Large intestine (tissue), 12 donors: ENCODE measurements around the gene C1QTNF4. TPM values are rescaled to one million over a fixed set of nuclear protein-coding genes. Genes with fewer than 3 reads are reported as not detected.
"Not testable (repeated sequence)": the region's sequence is repeated elsewhere in the genome, so short reads cannot be mapped to it uniquely, and the experiment has no call there.

ENCODE experiments used
- DNase-seq, 2 donors: peaks; one replicate each; pipeline versions ENCODE4 v3.0.0 to v3.0.0-alpha.2; 2013
- H3K27ac ChIP-seq: one replicate; pipeline ENCODE4 v1.5.1; 2013; ENCODE audit warnings: low read length
- H3K27me3 ChIP-seq: 2 replicates; pipeline ENCODE4 v1.6.1; 2013; ENCODE audit warnings: low read length; ENCODE audit not compliant: control insufficient read depth, insufficient read depth
- H3K36me3 ChIP-seq: 2 replicates; pipeline ENCODE4 v1.6.1; 2013; ENCODE audit warnings: low read length; ENCODE audit not compliant: control insufficient read depth, insufficient read depth
- H3K4me1 ChIP-seq: one replicate; pipeline ENCODE4 v1.6.1; 2013; ENCODE audit warnings: low read length; ENCODE audit not compliant: control insufficient read depth, insufficient read depth
- H3K4me3 ChIP-seq: one replicate; pipeline ENCODE4 v1.5.1; 2013; ENCODE audit warnings: low read length
- H3K9me3 ChIP-seq: one replicate; pipeline ENCODE4 v1.6.1; 2013; ENCODE audit warnings: mild to moderate bottlenecking, low read depth, low read length, moderate library complexity; ENCODE audit not compliant: control insufficient read depth
- WGBS: methylation state at CpG from one replicate; pipeline ENCODE4 v1.1.5; 2013; ENCODE audit warnings: low lambda C conversion rate; ENCODE audit not compliant: insufficient coverage; 5-methylcytosine and 5-hydroxymethylcytosine counted together
- long read RNA-seq, 11 donors: transcript quantifications; one replicate each; lab custom pipeline, GENCODE V29; 2026
- polyA plus RNA-seq: library from polyadenylated mRNA; unstranded; fragments of 120-200 nt; gene quantifications from one replicate; pipeline ENCODE4 v1.2.1, GENCODE V29; 2013

Gene C1QTNF4
- 3.7 TPM for polyA plus RNA-seq
- long read RNA-seq, donor 1, partial matches to known transcripts, result 0 of 1 reads
- long read RNA-seq, donor 1, other reads (novel, unspliced or antisense), result 0 of 1 reads
- long read RNA-seq, donor 2, partial matches to known transcripts, result 0 of 2 reads
- long read RNA-seq, donor 2, other reads (novel, unspliced or antisense), result 0 of 2 reads
- long read RNA-seq, donor 3, result 0 reads
- long read RNA-seq, donor 4, result 0 reads
- long read RNA-seq, donor 5, partial matches to known transcripts, result 0 of 4 reads
- long read RNA-seq, donor 5, other reads (novel, unspliced or antisense), result 0 of 4 reads
- long read RNA-seq, donor 6, result 0 reads
- long read RNA-seq, donor 7, partial matches to known transcripts, result 0 of 4 reads
- long read RNA-seq, donor 7, other reads (novel, unspliced or antisense), result 0 of 4 reads
- long read RNA-seq, donor 8, result 0 reads
- long read RNA-seq, donor 9, partial matches to known transcripts, result 0 of 1 reads
- long read RNA-seq, donor 9, other reads (novel, unspliced or antisense), result 0 of 1 reads
- long read RNA-seq, donor 10, result 0 reads
- long read RNA-seq, donor 11, result 0 reads

DNA sequence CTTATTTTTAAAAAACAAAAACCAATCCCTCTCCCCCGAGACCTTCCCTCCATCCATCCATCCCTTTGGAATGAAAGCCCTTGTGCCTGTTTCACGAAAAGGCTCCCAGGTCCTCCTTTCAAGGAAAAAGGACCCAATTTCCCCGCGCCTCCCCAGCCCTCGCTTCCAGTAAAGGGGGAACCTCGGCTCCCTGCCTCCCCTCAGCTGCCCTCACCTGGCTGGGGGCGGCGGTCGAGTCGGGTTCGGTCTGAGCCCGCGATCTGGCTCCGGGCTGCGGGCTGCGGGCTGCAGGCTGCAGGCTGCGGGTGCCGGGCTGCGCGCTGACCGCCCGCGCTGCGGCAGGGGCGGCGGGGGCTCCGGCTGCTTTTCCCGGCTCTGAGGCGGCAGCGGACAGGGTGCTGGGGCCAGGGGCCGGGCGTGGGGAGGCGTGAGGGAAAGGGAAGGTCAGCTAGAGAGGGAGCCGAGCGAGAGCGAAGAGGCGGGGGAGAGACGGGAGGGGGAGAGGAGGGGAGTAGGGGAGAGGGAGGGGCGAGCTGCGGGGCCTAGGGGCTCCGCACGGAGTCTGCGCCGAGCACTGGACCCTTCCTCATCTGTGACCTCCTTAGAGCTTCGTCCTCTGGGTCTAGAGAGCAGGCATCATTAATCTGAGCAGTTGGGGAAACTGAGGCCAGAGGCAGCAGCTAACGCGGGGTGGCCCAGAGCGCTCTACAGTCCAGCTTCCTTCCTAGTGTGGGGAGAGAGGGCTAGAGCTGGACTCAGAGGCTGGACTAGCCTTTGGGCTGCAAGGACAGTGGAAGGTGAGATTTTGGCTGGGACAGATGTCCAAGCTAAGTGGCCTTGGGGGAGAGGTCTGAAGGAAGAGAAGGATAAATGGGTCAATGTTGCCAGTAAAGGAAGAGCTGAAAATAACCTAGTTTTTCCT lies at the start of gene C1QTNF4:
Gene C1QTNF4 (minus strand): TSS at position 478 of the 922 bp plus-strand sequence. CDS start 3,601 bp downstream, outside the sequence.
- WGBS, result no CpG with 5 or more reads among the region's 48 CpGs
- Histone ChIP-seq H3K27ac (no peak within 1 kb of the TSS), H3K4me1 (peaks cover 6% of the 10 kb centered on the region), H3K36me3 (no peaks in the 10 kb centered on the region), H3K4me3 (peak within 1 kb of the TSS; percentile 18), H3K9me3 (peaks cover 8% of the 10 kb centered on the region), H3K27me3 (peaks cover 51% of the 10 kb centered on the region)
- DNase-seq, result no peak

DNA sequence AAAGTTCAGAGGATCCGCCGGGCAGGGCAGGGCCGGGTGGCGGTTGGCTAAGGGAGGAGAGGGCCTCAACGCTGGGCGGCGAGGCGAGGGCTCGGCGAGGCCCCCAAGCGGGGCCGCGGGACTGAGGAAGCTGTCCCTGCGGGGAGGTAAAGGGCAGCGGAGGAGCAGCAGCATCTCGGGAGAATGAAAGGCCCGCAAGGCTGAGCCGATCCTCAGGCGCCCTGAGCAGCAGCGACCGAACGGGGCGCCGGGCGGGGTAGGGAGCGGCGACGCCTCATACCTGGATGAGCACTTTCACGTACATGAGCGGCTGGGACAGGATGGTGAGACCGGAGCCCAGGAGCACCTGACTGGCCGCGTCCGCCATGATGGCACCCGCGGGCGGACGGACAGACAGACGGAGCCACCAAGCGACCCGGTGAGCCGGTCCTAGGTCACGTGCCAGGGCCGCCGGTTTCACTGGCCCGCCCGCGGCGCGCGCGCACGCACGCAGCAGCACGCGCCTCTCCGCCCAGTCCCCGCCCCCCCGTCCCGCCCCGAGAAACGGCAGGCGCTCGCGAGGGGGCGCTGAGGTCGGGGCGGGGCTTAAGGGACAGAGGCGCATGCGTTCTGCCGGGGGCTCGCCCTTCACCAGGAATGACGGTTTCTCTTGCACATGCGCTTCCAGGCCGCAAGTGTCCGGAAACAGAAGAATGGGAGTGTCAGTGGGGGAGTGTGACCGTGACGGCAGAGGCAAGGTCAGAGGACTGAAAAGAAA lies 48.1 kb upstream of the C1QTNF4 start, which contains the start of gene MTCH2:
Gene MTCH2 (minus strand): TSS at position 461 of the 757 bp plus-strand sequence. CDS start 94 bp downstream, at position 367.
- DNase-seq, result peak; percentile 98 to 99
- H3K27ac ChIP-seq, result peak within 1 kb of the TSS; percentile 98
- H3K27me3 ChIP-seq, result no peaks in the 10 kb centered on the region
- no peaks in the 10 kb centered on the region for H3K9me3 ChIP-seq
- H3K36me3 ChIP-seq, result peaks cover 7% of the 10 kb centered on the region
- WGBS, result no CpG with 5 or more reads among the region's 78 CpGs
- H3K4me1 ChIP-seq, result peaks cover 6% of the 10 kb centered on the region
- H3K4me3 ChIP-seq, result peak within 1 kb of the TSS; percentile 91

DNA sequence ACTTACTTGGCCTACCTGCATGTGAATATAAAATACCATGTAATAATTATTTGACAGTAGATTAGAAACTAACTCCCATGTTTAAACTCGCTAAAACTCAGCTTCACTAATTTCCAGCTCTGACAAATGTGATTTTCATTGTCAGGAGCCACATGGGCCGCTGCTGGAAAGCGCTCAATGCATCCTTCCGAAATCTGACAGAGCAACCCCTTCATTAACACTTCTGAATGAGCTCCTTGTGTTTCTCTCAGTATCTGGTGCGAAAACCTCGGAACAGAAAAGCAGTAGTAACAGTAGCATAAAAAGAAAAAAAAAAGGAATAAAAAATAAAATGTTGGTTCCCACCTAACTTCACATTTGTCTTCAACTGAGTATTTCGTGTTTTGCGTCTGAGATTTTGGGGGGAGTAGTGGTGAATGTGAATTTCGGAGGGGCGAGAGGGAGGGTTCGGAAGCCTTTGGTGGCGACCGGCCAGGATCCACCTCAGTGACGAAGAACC lies 47.4 kb upstream of the C1QTNF4 start:
- Histone ChIP-seq H3K4me1 (peaks cover 6% of the 10 kb centered on the region), H3K4me3 (peak overlapping the region; percentile 91), H3K27me3 (no peaks in the 10 kb centered on the region), H3K36me3 (peaks cover 7% of the 10 kb centered on the region), H3K27ac (peak overlapping the region; percentile 98), H3K9me3 (no peaks in the 10 kb centered on the region)
- WGBS, result 0% methylated on average over 1 of the region's 14 CpGs
- no peak for DNase-seq

GRCh38 chr11:47640506-47640905 lies 46.3 kb upstream of the C1QTNF4 start:
- H3K4me1 ChIP-seq, DNase-seq, H3K27me3 ChIP-seq, H3K9me3 ChIP-seq, H3K4me3 ChIP-seq, H3K27ac ChIP-seq, H3K36me3 ChIP-seq: not testable (repeated sequence)
- no CpG with 5 or more reads among the region's 6 CpGs for WGBS

- not testable (repeated sequence) for DNase-seq, H3K4me3 ChIP-seq, H3K9me3 ChIP-seq, H3K27ac ChIP-seq, H3K4me1 ChIP-seq, H3K27me3 ChIP-seq
- H3K36me3 ChIP-seq, result peaks cover 32% of the 10 kb centered on the region
- no CpG with 5 or more reads among the region's 11 CpGs for WGBS
These were observed 42.1 kb upstream of the C1QTNF4 start for GRCh38 chr11:47636331-47636730.

- no peak overlapping the region for H3K27ac ChIP-seq
- H3K4me1 ChIP-seq, result peaks cover 6% of the 10 kb centered on the region
- H3K4me3 ChIP-seq, result no peak overlapping the region
- no peaks in the 10 kb centered on the region for H3K9me3 ChIP-seq
- 100% methylated on average over 1 of the region's 5 CpGs for WGBS
- DNase-seq, result no peak
- peaks cover 57% of the 10 kb centered on the region for H3K36me3 ChIP-seq
- no peaks in the 10 kb centered on the region for H3K27me3 ChIP-seq
These were observed 37.3 kb upstream of the C1QTNF4 start for GRCh38 chr11:47631473-47631872.

DNA sequence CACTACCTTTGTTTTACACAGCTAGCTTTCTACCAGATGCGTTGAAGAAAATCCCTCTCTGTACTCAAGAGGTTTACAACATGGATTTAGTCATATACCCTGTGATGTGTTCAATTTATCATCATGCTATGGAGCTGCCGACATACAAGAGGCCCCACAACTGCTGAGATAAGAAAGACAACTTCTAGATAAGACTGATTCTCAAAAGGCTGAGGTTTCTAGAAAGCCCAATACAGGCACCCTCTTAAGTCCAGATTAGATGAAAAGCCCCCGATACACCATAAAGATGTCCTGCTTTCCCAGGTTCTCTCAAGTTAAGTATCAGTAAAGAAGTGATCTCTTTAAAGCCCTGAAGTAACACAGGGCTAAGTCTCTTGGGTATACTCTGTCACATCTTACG lies 33.8 kb upstream of the C1QTNF4 start:
- H3K4me1 ChIP-seq, result peaks cover 6% of the 10 kb centered on the region
- peak overlapping the region; percentile 28 for H3K27ac ChIP-seq
- no peaks in the 10 kb centered on the region for H3K27me3 ChIP-seq
- no CpG with 5 or more reads among the region's 4 CpGs for WGBS
- peaks cover 66% of the 10 kb centered on the region for H3K36me3 ChIP-seq
- peak; percentile 31 to 64 for DNase-seq
- H3K9me3 ChIP-seq, result no peaks in the 10 kb centered on the region
- no peak overlapping the region for H3K4me3 ChIP-seq

GRCh38 chr11:47626234-47626633 lies 32.0 kb upstream of the C1QTNF4 start:
- H3K36me3 ChIP-seq, result peaks cover 74% of the 10 kb centered on the region
- DNase-seq, result no peak
- H3K4me1 ChIP-seq, result peaks cover 6% of the 10 kb centered on the region
- H3K4me3 ChIP-seq, result no peak overlapping the region
- H3K9me3 ChIP-seq, result no peaks in the 10 kb centered on the region
- H3K27me3 ChIP-seq, result no peaks in the 10 kb centered on the region
- WGBS, result 100% methylated on average over 1 of the region's 8 CpGs
- H3K27ac ChIP-seq, result no peak overlapping the region

GRCh38 chr11:47620836-47621378 lies 26.7 kb upstream of the C1QTNF4 start:
- Histone ChIP-seq H3K4me1 (no peaks in the 10 kb centered on the region), H3K27me3 (no peaks in the 10 kb centered on the region), H3K4me3 (no peak overlapping the region), H3K36me3 (peaks cover 69% of the 10 kb centered on the region), H3K27ac (no peak overlapping the region), H3K9me3 (no peaks in the 10 kb centered on the region)
- no peak for DNase-seq
- WGBS, result 100% methylated on average over 1 of the region's 2 CpGs
